Activated gamma-delta T cell treated with Interleukin-2 at 50 U/mL for 16 hours (primary cell): Measurements from ENCODE around the gene ANKRD13A.

Experiments
- DNase-seq: peaks from one replicate; pipeline ENCODE4 v3.0.0-alpha.2; 2020

The ANKRD13A gene

DNA sequence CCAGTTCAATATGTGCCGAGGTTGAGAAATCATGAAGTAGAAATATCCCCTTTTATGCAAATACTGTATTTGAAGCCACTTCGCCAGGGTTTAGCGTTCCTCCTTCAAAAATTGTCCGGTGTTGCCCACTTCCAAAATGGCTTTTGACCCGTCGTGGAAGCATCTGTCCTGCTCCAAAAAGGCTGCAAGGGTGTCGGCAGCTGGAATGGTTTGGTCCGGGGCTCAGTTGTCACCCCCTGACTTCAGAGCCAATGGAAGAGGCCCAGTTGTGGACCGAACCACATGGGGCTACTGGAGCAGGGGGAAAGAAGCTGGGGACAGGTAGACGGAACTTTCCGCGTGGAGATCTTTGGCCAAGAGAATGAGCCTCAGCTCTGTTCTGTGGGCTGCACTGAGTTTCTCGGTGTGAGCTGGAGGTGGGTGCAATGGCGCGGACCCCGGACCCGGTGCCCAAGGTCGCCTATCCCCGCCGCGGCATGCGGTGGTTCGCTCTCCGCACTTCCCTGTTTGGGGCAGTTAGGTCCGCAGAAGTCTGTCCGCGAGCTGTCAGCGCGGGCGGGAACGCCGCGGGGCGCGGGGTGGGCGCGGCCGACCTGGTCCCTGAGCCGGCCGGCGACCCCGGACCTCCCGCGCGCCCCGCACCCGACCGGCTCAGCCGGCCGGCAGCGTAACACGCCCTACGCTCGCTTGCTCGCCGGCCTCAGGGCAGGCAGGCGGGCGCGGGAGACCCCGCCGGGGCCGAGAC, at the start of gene ANKRD13A:
TSS of gene ANKRD13A (plus strand) at position 527 of the 745 bp plus-strand sequence. CDS start 259 bp downstream, outside the sequence.
- DNase-seq, result peak; percentile 89

DNA sequence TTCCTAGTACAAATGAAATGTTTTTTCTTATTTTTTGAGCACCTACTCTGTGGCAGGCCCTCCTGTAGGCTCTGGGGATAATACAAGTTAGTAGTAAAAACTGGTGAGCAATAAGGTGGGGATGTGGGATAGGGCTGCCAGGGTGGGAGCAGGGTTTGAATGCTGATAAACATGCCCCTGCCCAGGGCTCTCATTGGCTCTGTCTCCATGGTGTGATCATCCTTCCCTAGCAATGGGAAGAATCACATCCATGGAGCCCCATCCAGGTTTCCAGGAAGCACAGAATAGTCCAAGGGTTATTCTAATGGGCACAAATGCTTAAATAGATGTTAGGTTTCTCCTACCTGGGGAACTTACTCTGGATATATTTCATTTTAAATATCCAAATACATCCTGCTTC, 48.6 kb upstream of the ANKRD13A start:
- no peak for DNase-seq

DNA sequence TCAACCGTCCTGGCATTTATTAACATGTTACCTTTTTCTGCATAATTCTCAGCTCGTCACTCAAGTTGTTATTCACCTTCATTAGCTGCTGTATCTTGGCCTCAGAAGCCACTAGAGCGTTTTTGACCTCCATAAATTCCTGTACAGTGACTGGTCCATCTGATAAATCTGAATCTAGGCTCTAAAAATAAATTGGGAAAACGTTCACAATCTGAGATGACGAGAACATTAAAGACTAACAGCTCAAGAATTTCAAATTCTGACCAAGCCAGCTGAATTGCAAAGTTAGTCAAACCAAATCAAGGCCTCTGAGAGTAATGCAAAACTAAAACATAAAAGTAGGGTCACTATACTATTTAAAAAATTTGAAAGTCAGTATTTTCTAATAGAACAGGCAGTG, 48.1 kb upstream of the ANKRD13A start:
- no peak for DNase-seq

DNA sequence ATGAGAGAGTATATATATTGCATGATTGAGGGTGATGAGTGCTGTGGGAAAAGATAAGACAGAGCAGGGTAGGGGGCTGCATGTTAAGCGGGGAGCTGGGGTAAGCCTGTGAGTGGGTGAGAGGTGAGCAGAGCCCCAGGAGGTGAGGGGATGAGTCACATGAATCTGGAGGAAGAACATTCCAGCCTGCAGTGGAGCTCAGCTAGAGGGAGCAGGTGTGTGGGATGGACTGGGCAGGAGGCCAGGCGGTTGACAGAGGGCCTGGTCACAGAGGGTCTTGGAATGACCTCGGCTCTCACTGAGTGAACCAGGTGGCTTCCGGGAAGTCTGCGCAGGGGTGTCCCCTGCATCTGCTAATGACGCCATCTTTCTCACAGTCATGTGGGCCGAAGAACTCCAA, 47.5 kb upstream of the ANKRD13A start:
- DNase-seq, result no peak

DNA sequence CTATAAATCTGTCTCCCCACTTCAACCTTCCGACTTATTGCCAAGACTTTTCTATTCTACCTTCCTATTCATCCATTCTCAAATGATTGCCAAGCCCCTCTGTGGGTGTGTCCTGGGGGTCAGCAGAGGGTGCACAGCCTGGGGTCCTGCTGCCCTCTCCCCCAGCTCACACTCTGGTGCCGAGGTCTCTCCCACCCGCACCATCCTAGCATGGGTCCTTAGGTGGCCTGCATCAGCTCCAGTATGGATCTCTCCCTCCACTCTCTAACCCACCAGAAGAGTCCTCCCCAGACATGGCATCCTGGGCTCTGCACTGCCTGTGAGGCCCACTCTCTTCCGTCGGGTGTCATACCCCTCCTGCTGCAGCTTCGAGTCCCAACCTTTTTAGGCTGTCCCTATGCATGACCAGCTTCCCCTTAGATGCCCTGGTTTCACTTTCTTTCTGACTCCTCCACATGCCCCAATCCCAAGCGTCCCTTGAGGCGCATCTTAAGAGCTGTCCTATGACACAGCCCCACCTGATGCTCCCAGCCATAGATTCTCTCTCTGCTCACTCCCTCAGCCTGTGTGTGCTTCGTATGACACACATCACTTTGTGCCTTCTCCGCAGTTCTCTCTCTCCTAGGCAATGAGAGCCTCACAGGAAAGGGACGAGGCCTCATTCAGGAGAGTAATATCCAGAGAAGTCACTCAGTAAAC, 46.9 kb upstream of the ANKRD13A start:
- DNase-seq, result no peak

DNA sequence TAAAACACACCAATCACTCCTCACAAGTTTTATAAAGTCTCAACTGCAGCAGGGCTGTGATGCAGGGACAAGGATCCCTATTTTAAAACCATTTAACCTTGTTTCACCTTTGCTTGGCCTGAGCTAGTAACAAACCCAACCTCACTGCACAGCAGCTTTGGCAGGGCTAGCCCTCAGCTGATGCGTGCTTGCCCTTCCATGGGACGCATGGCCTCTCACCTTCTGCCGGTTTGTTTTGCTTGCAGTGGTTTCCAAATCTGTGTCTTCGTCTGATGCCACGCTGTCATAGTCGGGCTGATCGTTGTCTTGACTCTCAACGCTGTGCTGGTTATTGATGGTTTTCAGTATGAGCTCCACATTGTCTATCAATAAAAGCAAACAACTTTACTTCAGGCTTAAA, 46.4 kb upstream of the ANKRD13A start:
- DNase-seq, result no peak

DNA sequence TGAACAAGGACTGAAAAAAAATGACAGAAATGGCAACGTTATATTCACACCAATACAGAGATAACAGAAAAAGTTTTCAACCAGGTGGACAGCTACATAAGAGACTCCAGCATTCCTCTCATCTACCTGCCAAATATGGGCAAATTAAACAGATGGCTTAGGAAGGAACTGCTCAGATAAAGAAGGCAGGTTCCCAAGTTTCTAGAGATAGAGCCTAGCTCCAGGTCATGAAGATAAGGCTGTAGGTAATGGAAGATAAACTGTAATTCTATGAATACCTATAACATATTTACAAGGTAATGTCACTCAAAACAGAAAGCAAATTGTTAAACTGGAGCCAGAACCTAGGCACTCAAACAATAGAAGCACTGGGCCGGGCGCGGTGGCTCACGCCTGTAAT, 45.6 kb upstream of the ANKRD13A start:
- DNase-seq, result no peak

DNA sequence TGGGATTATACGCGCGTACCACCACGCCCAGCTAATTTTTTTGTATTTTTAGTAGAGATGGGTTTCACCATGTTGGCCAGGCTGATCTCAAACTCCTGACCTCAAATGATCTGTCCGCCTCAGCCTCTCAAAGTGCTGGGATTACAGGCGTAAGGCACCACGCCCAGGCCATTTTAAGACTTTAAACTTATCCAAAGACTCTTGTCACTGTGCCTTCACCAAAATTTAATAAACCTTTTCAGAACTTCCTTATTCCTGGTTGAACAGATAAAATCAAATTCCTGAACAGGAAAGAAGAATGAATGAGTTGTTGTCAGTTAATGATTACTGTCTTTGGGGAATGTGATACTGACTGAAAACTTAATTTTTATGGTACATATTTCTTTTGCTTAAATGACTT, 40.9 kb upstream of the ANKRD13A start:
- DNase-seq, result no peak

DNA sequence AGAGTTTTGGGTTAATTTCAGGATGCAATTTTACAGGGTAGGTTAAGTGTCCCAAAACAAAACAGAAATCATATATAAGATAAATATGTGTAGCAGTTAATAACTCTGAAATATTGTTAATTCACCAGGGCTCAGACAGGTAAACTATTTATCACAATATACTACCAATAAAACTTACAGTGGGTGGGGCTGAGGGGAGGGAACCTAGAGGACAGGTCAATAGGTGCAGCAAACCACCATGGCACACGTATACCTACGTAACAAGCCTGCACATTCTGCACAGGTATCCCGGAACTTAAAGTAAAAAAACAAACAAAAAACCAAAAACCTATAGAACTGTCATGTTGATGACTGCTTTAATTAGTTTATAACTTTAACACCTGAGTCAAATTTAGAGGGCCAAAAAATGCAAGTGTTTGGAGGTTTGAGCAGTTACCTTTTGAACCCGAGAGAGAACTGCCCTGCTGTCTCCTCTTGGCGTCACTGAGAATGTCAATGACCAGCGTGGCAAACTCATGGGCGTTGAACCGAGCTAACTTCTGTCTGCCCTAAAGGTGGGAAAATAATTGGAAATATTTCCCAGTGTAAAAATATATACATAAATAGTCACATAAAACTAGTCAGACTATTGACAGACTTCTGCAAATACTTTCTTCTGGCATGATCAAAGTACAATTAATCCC, 39.7 kb upstream of the ANKRD13A start:
- DNase-seq, result no peak

DNA sequence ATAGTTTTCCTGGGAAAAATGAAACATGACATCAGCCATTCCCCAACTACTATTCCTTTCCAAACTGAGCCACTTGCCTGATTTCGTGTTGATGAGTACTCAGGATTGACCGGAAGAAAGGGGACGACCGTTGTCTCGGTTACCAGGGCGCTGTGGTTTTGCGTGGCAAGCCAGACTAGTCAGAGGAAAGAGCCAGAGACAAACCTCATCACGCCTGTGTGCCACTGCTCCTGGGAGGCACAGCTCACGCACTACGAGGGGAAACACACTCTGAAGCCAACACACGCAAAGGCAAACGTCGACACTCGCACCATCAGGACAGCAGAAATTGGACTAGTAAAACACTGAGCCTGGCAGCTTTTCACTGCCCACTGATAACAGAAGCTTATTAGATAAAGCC, 38.0 kb upstream of the ANKRD13A start:
- DNase-seq, result no peak

DNA sequence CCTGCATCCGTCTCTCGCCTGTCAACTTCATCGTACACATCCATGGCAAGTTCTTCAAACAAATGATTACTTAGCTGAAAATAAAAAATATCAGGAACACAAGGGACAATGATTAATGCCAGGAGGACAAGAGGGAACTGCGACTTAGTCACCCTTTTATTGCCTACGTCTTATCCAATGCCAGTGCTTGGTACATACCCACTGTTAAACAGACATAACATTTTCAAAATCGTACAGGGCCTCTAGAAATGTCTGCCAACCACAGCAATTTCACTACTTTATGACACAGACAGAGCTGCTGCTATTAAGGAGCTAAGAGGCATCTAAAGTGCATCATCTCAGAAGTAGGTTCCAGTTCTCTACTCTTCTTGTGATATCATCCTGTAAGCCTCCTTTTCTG, 37.6 kb upstream of the ANKRD13A start:
- DNase-seq, result no peak

DNA sequence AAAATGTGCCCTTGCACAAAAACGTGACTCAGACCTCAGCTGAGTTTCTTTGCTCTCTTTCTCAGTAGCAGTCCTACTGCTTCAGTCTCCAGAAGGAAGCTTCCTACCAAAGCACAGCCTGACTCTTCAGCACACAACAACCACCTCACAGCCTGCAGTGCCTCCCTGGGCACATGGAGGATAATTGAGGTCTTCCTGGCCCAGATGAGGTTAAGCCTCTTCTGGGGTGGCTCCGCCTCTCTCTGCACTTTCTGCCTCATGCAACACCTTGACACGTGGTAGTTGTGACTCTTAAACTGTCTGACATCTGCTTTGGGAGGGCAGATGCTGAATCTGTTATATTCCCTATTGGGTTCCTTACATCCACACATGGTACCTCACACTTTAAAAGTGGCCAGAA, 36.8 kb upstream of the ANKRD13A start:
- no peak for DNase-seq

DNA sequence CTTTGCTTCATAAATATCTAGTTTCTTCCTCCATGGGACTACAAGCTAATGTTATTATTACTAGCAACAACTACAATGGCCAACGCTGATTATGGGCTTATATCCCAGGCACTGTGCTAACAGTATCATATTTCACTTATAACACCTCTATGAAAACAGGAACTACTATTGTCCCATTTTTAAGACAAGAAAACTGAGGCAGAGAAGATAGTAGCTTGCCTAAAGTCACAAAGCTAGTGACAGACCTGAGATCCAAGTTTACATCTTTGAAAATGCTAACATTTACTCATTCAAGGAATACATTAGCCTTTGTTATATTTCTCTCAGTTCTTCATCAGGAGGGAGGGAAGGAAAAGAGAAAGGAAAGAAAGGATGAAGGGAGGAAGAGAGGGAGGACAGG, 35.9 kb upstream of the ANKRD13A start:
- DNase-seq, result no peak

DNA sequence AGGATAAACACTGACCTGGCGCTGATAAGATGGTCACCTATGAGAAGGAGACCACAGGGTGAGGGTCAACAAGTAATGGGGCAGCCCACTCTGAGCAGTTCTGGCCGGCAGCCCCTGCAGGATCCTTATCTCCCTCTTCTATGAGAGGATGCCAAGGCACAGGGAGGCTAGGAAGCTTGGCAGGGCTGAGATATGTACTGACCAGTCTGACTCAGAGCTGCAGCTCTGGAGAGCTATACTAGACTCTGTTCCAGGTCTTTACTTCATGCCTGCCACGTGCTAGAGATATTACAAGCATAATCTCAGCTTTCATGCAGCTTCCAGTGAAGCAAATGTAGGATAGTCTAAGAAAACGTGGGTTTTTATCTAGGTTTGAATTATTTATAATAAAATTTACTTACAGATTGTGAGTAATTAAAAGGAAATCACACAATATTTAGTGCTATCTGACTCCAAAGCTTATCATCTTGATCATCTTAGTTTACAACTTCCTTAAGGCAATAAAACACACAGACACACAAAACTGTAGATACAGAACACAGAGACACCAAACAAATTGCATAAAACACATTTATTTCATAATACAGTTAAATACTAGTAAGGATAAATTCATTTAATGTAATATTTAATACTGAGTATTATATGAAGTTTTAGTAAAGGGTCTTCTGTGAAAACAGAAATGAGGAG, 35.3 kb upstream of the ANKRD13A start:
- no peak for DNase-seq

DNA sequence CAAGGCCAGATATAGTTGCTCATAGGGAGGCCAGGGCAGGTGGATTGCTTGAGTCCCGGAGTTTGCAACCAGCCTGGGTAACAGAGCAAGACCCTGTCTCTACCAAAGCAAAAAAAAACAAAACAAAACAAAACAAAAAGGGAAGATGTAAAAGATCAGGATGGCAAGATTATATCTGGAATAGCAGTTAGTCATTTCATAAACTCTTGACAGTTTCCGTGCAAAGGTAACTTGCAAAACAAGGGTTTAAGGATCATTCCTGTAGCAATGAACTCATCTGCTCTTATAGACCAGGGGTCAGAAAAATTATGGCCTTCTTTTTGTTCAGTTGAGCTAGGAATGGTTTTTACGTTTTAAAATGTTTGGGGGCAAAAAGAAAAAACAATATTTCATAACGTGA, 32.7 kb upstream of the ANKRD13A start:
- no peak for DNase-seq

DNA sequence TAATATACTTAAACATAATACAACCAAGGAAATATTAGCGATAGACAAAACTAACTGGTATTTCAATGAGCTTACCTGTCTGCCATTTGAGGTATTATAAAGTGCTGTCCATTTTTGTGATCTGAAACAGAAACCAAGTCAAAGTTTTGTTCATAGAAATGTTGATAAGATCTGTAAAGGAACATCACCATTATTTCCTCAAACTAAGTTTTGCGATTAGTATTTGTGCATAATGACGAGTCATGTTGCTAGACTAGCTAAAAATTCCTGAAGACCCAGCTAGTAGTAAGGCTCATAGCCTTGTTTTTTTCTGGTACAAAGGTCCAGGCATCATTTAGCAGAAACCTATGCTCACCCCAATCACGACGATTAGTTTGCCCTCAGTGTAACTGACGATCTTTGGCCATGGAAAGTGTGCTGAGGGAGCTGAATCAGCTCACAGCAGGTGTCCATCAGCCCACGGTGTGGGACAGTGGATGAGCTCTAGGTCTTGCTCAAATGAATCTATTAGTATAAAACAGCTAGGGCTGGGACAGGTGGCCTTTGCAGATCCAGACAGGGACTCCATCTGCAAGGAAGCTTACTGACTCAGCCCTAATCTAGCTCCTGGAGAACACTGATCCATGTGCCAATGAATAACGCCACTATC, 31.7 kb upstream of the ANKRD13A start:
- DNase-seq, result no peak

DNA sequence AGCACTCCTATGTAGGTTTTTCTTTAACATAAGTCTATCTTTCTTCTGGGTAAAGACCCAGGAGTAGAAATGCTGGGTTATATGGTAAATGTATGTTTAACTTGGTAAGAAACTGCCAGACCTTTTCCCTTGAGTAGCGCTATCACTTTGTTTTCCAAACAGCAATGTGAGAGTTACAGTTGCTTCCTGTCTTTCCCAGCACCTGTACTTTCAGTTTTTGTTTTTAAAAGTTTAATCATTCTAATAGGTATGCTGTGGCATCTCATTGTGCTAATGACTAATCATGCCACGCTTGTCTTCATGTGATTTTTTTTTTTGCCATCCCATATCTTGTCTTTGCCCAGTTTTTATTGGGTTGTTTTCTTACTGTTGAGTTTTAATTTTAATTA, 31.2 kb upstream of the ANKRD13A start:
- DNase-seq, result no peak

DNA sequence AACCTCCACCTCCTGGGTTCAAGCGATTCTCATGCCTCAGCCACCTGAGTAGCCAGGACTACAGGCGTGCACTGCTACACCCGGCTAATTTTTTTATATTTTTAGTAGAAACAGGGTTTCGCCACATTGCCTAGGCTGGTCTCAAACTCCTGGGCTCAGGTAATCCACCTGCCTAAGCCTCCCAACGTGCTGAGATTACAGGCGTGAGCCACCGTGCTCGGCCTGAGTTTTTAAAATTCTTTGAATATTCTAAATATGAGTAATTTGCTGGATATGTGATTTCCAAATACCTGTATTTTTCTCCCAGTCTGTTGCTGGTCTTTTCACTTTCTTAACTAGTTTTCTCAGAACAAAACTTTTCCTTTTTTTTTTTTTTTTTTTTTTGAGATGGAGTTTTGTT, 30.4 kb upstream of the ANKRD13A start:
- no peak for DNase-seq

DNA sequence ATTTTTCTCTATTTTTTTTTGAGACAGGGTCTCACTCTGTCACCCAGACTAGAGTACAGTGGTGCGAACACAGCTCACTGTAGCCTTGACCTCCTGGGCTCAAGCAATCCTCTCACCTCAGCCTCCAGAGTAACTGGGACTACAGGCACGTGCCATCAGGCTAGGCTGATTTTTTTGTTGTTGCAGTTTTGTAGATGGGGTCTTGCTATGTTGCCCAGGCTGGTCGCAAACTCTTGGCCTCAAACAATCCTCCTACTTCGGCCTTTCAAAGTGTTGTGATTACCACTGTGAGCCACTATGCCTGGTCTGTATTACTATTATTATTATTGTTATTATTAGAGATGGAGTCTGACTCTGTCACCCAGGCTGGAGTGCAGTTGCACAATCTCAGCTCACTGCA, 26.4 kb upstream of the ANKRD13A start:
- no peak for DNase-seq

DNA sequence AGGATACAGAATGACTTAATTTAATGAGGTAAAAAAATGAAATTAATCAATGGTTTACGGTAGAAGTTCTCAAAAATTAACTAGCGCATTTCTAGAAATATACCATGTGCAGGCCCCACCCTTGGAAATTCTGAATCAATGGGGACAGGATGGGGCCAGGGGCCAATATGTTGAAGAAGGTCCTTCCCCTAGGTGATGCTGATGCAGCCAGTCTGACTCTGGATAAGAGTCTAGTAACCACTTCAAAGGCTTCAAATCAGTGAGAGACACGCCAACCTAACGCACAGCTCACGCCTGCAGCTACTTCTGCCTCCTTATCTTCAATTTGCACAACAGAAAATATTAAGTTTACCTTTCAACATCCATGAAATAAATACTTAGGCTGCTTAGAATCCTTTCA, 17.9 kb upstream of the ANKRD13A start:
- no peak for DNase-seq

DNA sequence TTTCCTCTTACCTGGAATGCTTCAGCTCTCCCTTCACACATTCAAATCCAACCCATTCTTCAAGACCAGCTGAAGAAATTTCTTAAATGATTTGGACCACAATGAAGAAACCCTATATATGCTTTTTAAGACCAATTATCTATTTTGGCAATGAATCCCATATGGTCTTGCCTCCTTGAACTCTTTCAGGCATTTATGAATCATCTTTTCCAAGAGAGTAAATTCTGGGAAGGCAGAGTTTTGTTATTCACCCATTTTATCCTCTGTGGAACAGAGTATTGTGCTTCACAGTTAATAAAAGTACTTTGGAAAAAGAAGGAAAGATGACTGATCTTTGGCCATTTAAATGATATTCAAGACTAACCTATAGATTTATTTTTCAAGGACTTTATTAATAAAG, 17.0 kb upstream of the ANKRD13A start:
- no peak for DNase-seq

DNA sequence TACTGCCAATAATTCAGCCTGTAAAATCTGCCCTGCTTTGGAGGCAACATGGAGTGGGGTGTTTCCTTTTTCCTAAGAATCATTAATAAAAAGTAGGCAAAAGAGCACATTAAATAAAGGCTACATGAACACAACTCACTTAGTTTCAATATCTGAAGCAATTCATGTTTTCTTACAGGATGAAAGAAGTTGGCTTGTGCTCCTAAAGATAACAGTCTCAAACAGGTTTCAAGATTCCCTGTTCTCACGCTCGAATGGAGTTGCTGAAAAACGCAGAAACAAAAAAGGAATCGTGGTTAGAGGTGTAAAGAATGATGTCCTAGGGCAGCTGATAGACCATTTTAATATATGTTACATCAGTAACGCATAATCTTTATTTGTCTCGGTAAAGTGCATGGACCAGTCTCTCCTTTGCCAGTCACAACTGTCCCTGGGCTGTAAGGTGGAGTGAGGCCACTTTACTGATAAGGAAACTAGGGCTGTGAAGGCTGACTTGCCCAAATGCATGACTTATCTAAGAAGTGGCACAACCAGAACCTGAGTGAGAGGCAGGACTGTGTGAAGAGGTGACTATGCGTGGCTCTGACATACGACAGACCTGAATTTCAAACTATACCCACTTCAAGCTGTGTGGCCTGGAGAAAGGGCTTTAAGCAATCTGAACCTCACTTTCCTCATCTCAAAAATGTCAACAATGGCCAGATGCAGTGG, 15.6 kb upstream of the ANKRD13A start:
- no peak for DNase-seq
